HCT116 (cell line): Measurements from ENCODE around the gene BACH1. TPM values are rescaled to one million over a fixed set of nuclear protein-coding genes. Genes with fewer than 3 reads are reported as not detected.

Experiments
- ATAC-seq: fragments of 200-7000 bp; cut with Tn5 transposase; 2 replicates; pipeline ENCODE4 v1.9.1; 2020; ENCODE audit warnings: mild to moderate bottlenecking, moderate library complexity
- BruUV-seq: library from RNA; stranded (reverse); fragments of 400-500 nt; replicated peaks from 2 replicates; lab custom pipeline; 2021; lab: Mats Ljungman, UMichigan
- CTCF ChIA-PET: fragments of 300-600 bp; sonication (Branson Sonifier 250); formaldehyde crosslinking; loops from one replicate; lab custom pipeline; 2021; ENCODE audit warnings: antibody characterized with exemption; lab: Charles Lee
- POLR2A ChIA-PET: fragments of 300-600, 350-600 bp; sonication (Branson Sonifier 250); formaldehyde crosslinking; loops from one replicate; lab custom pipeline; 2021; ENCODE audit warnings: antibody characterized with exemption; lab: Charles Lee
- RAD21 ChIA-PET, 2 experiments: fragments of 300-600 bp; sonication (Branson Sonifier 250); formaldehyde crosslinking; loops; one replicate each; lab custom pipeline; 2023; ENCODE audit warnings: low total read pairs in 2 of 2; ENCODE audit not compliant: uncharacterized antibody in 2 of 2, unreplicated experiment in 2 of 2, low non-redundant PET in 1 of 2; lab: Charles Lee
- DNase-seq: peaks from one replicate; pipeline ENCODE4 v3.0.0-alpha.2; 2010; ENCODE audit warnings: low read depth, low spot score
- H2AFZ ChIP-seq: fragments of 200-600 bp; shearing (Covaris generic), sonication (generic); 2 replicates; pipeline ENCODE4 v1.6.1; 2017; ENCODE audit warnings: low read depth, mixed run types, mixed read lengths, antibody characterized with exemption, low read length; ENCODE audit not compliant: poor library complexity, severe bottlenecking
- H3K27ac ChIP-seq: 2 replicates; pipeline ENCODE4 v1.5.1; 2012; ENCODE audit warnings: low read depth, low read length
- H3K27me3 ChIP-seq: fragments of 200-600 bp; sonication (generic); 2 replicates; pipeline ENCODE4 v1.6.1; 2016; ENCODE audit warnings: mixed run types, low read length, mixed read lengths; ENCODE audit not compliant: insufficient read depth
- H3K36me3 ChIP-seq, 2 experiments: fragments of 200-500 bp in 1 of 2; fragments of 200-600 bp in 1 of 2; sonication (Bioruptor generic) in 1 of 2; sonication (generic) in 1 of 2; 2 replicates each; pipeline versions ENCODE4 v1.5.1 to v1.6.1; 2014 to 2016; ENCODE audit warnings: low read length in 2 of 2, inconsistent platforms in 1 of 2, mixed read lengths in 1 of 2, mixed run types in 1 of 2; ENCODE audit not compliant: insufficient read depth in 2 of 2, control insufficient read depth in 1 of 2
- H3K4me1 ChIP-seq, 2 experiments: fragments of 200-600 bp in 1 of 2; sonication (generic) in 1 of 2; 2 replicates each; pipeline versions ENCODE4 v1.5.1 to v1.6.1; 2012 to 2017; ENCODE audit warnings: low read length in 2 of 2, inconsistent platforms in 1 of 2, mild to moderate bottlenecking in 1 of 2, mixed read lengths in 1 of 2, mixed run types in 1 of 2, moderate library complexity in 1 of 2; ENCODE audit not compliant: insufficient read depth in 2 of 2, control insufficient read depth in 1 of 2
- H3K4me2 ChIP-seq: fragments of 200-600 bp; sonication (generic); 2 replicates; pipeline ENCODE4 v1.6.1; 2017; ENCODE audit warnings: mixed run types, low read length, mixed read lengths
- H3K4me3 ChIP-seq, 2 experiments: fragments of 200-600 bp in 1 of 2; sonication (generic) in 1 of 2; replicated peaks in 1 of 2; 2 replicates each; pipeline ENCODE4 v1.5.1; 2011 to 2016; ENCODE audit warnings: low read length in 2 of 2, control low read depth in 1 of 2, low read depth in 1 of 2, mild to moderate bottlenecking in 1 of 2, mixed read lengths in 1 of 2, mixed run types in 1 of 2
- H3K79me2 ChIP-seq: fragments of 200-600 bp; sonication (generic); 2 replicates; pipeline ENCODE4 v1.6.1; 2017; ENCODE audit warnings: mild to moderate bottlenecking, mixed run types, low read length, moderate library complexity, mixed read lengths; ENCODE audit not compliant: insufficient read depth
- H3K9ac ChIP-seq: fragments of 200-600 bp; sonication (generic); 2 replicates; pipeline ENCODE4 v1.6.1; 2016; ENCODE audit warnings: low read length, mixed read lengths
- H3K9me2 ChIP-seq: fragments of 200-600 bp; sonication (generic), shearing (Covaris generic); 2 replicates; pipeline ENCODE4 v1.6.1; 2017; ENCODE audit warnings: mixed run types, mild to moderate bottlenecking, moderate library complexity; ENCODE audit not compliant: insufficient read depth
- H3K9me3 ChIP-seq, 2 experiments: fragments of 200-500 bp in 1 of 2; fragments of 200-600 bp in 1 of 2; sonication (Bioruptor generic) in 1 of 2; sonication (generic) in 1 of 2; 2 replicates each; pipeline ENCODE4 v1.6.1; 2014 to 2017; ENCODE audit warnings: low read length in 2 of 2, mixed read lengths in 2 of 2, inconsistent platforms in 1 of 2, low read depth in 1 of 2, mild to moderate bottlenecking in 1 of 2, mixed run types in 1 of 2, moderate library complexity in 1 of 2; ENCODE audit not compliant: control insufficient read depth in 1 of 2, insufficient read depth in 1 of 2
- H4K20me1 ChIP-seq: fragments of 200-600 bp; sonication (generic), shearing (Covaris generic); 2 replicates; pipeline ENCODE4 v1.6.1; 2017; ENCODE audit warnings: mixed run types, mild to moderate bottlenecking, moderate library complexity; ENCODE audit not compliant: insufficient read depth
- CEBPB ChIP-seq: IDR thresholded peaks from 2 replicates; pipeline ENCODE4 v1.6.1; 2012; ENCODE audit warnings: low read depth
- EGR1 ChIP-seq: IDR thresholded peaks from 2 replicates; pipeline ENCODE4 v1.6.1; 2012; ENCODE audit warnings: low read depth
- EZH2 ChIP-seq: fragments of 200-600 bp; sonication (generic); IDR thresholded peaks from 2 replicates; pipeline ENCODE4 v1.6.1; 2017; ENCODE audit warnings: antibody characterized with exemption, mixed run types
- EZH2phosphoT487 ChIP-seq: fragments of 200-600 bp; IDR thresholded peaks from 2 replicates; pipeline ENCODE4 v1.6.1; 2018; ENCODE audit warnings: antibody characterized with exemption, borderline replicate concordance
- FOSL1 ChIP-seq: IDR thresholded peaks from 2 replicates; pipeline ENCODE4 v1.6.1; 2012; ENCODE audit warnings: low read depth
- JUND ChIP-seq: IDR thresholded peaks from 2 replicates; pipeline ENCODE4 v1.6.1; 2012
- POLR2A ChIP-seq: IDR thresholded peaks from 2 replicates; pipeline ENCODE4 v1.7.0; 2011; ENCODE audit warnings: borderline replicate concordance; ENCODE audit not compliant: insufficient read depth, insufficient read length; ENCODE audit errors: extremely low read depth
- RAD21 ChIP-seq: IDR thresholded peaks from 2 replicates; pipeline ENCODE4 v1.6.1; 2012; ENCODE audit warnings: low read depth, mild to moderate bottlenecking
- SIN3A ChIP-seq: IDR thresholded peaks from 2 replicates; pipeline ENCODE4 v1.6.1; 2012; ENCODE audit warnings: low read depth
- SP1 ChIP-seq: IDR thresholded peaks from 2 replicates; pipeline ENCODE4 v1.6.1; 2012; ENCODE audit warnings: low read depth
- YY1 ChIP-seq: IDR thresholded peaks from 2 replicates; pipeline ENCODE4 v1.6.1; 2011; ENCODE audit warnings: low read length, low read depth, moderate library complexity, mild to moderate bottlenecking; ENCODE audit not compliant: insufficient replicate concordance; ENCODE audit errors: extremely low read depth
- intact Hi-C: fragments of 100-400 bp; cut with micrococcal nuclease; formaldehyde crosslinking; loops from 2 replicates; pipeline ENCODE4 v1.10.0; 2022
- total RNA-seq: library from RNA; stranded (reverse); gene quantifications from one replicate; pipeline ENCODE4 v1.2.1, GENCODE V29; 2021; ENCODE audit not compliant: unreplicated experiment
- TF ChIP-seq, protein P1 (sequence below): IDR thresholded peaks from 2 replicates; pipeline ENCODE4 v1.6.1; 2011; ENCODE audit warnings: mild to moderate bottlenecking, low read length, moderate library complexity; ENCODE audit not compliant: insufficient replicate concordance; ENCODE audit errors: extremely low read depth

The BACH1 gene
- total RNA-seq, 1 experiment from 2014 or later: 28.4 TPM

DNA sequence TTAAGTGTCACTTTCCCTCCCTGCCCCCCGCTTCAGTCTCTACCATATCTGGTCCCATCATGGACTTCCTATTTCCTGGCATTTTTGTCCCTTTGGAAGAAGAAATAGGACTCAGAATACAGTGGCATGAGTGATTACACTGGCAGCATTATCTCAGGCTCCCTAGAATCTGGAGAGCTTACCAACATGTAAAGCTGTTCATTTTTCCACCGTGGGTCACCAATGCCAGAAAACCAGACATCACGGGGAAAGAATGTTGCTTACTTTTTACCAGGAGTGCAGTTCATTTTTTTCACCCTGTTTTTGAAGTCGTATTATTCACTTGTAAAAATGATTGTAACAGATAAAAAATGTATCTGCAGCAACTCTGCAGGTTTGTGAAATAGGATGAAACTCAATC lies 44.8 kb downstream of the BACH1 start (continued):
- TF ChIP-seq YY1: no peak

DNA sequence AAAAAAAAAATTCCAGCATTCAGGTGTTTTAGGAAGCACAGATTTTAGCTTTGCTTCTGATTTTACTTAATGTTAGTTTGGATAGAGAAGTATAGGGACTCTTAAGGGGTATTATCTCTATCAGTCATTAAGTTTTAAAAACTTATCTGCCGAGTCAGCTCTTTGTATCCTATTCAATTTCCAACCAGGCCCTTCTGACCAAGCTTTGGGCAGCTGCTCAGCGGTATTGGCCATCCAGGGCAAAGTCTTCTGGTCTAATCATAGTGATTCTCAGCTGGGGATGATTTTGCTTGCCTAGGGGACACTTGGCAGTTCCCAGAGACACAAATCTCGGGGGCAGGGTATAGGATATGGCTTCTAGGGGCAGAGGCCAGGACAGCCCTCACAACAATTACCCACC lies 47.6 kb downstream of the BACH1 start:
- CTCF ChIA-PET: interaction anchor here (1.5 kb wide), 1 partner anchor 182 kb away, joined by 6 read pairs; no protein-coding TSS in a partner anchor
- BruUV-seq: no TSS peak
- no peak overlapping the region for H3K4me2 ChIP-seq
- ATAC-seq (no peak), DNase-seq (no peak)
- no peaks in the 10 kb centered on the region for H3K9me3 ChIP-seq
- H3K9me2 ChIP-seq: no peaks in the 10 kb centered on the region
- H3K27me3 ChIP-seq: no peaks in the 10 kb centered on the region
- H2AFZ ChIP-seq: no peak overlapping the region
- H3K4me1 ChIP-seq: no peaks in the 10 kb centered on the region
- TF ChIP-seq CEBPB (no peak), FOSL1 (no peak), EGR1 (no peak), RAD21 (no peak), YY1 (no peak), JUND (no peak), POLR2A (no peak), EZH2phosphoT487 (no peak), SIN3A (no peak), SP1 (no peak), EZH2 (no peak)
- TF ChIP-seq, protein P1, sequence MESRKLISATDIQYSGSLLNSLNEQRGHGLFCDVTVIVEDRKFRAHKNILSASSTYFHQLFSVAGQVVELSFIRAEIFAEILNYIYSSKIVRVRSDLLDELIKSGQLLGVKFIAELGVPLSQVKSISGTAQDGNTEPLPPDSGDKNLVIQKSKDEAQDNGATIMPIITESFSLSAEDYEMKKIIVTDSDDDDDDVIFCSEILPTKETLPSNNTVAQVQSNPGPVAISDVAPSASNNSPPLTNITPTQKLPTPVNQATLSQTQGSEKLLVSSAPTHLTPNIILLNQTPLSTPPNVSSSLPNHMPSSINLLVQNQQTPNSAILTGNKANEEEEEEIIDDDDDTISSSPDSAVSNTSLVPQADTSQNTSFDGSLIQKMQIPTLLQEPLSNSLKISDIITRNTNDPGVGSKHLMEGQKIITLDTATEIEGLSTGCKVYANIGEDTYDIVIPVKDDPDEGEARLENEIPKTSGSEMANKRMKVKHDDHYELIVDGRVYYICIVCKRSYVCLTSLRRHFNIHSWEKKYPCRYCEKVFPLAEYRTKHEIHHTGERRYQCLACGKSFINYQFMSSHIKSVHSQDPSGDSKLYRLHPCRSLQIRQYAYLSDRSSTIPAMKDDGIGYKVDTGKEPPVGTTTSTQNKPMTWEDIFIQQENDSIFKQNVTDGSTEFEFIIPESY: no peak
- H3K27ac ChIP-seq: no peak overlapping the region
- peaks cover under 1% of the 10 kb centered on the region for H3K79me2 ChIP-seq
- H3K9ac ChIP-seq: no peak overlapping the region
- no peaks in the 10 kb centered on the region for H4K20me1 ChIP-seq
- H3K4me3 ChIP-seq: no peak overlapping the region
- RAD21 ChIA-PET: no interaction called here
- H3K36me3 ChIP-seq: no peaks in the 10 kb centered on the region
- POLR2A ChIA-PET: no interaction called here
- intact Hi-C loops: loop anchor here (10.0 kb wide), 1 partner anchor 251 kb away; no protein-coding TSS in a partner anchor
